GM12874 (cell line): ENCODE measurements around the gene MEF2C.

ENCODE experiments used
- TF ChIP-seq, protein P1 (sequence below): IDR thresholded peaks from 2 replicates; pipeline ENCODE4 v1.5.1; 2011; ENCODE audit warnings: low read depth, mild to moderate bottlenecking, control low read depth, low read length, moderate library complexity; ENCODE audit not compliant: insufficient read depth

The MEF2C gene

DNA sequence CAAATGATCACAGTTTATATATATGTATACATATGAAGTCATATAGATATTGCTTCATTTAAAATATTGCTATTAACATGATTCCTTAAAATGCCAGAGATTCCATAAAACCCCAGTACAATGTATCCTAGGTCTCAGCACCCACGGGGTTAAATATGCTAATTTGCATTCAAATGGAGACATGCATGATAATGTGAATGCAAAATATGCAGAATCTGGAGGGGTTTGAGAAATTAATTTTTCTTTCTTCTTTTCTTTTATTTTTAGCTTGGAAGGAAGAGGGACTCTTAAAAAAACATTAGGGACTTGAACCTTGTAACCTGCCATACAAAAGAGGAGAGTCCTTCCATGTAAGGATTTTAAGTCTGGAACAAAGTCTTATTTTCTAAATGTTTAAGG lies 211.9 kb downstream of the MEF2C start:
- TF ChIP-seq, protein P1, sequence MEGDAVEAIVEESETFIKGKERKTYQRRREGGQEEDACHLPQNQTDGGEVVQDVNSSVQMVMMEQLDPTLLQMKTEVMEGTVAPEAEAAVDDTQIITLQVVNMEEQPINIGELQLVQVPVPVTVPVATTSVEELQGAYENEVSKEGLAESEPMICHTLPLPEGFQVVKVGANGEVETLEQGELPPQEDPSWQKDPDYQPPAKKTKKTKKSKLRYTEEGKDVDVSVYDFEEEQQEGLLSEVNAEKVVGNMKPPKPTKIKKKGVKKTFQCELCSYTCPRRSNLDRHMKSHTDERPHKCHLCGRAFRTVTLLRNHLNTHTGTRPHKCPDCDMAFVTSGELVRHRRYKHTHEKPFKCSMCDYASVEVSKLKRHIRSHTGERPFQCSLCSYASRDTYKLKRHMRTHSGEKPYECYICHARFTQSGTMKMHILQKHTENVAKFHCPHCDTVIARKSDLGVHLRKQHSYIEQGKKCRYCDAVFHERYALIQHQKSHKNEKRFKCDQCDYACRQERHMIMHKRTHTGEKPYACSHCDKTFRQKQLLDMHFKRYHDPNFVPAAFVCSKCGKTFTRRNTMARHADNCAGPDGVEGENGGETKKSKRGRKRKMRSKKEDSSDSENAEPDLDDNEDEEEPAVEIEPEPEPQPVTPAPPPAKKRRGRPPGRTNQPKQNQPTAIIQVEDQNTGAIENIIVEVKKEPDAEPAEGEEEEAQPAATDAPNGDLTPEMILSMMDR = no peak

DNA sequence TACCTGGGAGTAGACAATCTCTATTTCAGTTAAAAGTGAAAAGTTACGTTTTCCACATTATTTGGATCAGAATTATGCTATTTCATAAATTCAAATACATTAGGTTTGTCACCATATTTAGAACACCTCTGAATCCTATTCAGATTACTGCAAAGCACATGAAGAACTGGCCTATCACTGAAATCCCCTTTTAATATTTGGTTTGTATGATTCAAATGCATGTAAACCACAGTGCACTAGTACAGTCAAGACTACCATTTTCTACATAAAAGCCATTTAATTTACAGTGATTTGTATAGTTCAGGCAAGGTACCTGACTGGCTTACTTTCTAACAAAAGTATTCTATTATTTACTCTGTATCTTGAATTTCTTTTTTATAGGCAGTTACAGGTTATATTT lies 212.5 kb downstream of the MEF2C start:
- TF ChIP-seq, protein P1 = no peak

DNA sequence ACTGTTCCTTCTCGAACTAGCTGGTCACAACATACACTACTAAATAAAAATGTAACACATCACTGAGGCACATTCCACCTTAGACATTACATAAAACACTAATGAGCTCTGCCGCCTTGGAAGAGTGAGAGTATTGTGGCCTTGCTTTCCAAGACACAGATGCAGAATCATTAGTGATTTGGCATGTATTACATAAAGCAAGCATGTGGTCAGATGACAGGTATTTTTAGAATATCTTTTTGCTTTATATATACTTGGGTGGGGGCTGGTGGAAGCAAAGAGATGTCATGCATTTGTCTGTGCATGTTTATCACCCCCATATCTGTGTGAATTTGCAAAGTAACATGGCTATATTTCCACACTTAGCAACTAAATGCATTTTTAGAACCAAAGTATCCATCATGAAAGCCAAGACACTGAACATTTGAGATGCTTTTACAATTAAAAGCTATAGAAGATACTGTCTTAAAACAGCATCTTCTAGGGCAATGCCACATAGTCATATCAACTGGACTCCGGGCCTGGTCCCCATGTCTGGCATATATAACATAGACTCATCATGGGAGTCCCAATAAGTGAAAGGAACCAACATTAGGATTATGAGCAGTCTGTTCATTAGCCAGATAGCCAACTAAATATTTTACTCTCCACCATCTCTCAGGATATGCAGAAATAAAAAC lies 213.5 kb downstream of the MEF2C start:
- TF ChIP-seq, protein P1 = no peak

DNA sequence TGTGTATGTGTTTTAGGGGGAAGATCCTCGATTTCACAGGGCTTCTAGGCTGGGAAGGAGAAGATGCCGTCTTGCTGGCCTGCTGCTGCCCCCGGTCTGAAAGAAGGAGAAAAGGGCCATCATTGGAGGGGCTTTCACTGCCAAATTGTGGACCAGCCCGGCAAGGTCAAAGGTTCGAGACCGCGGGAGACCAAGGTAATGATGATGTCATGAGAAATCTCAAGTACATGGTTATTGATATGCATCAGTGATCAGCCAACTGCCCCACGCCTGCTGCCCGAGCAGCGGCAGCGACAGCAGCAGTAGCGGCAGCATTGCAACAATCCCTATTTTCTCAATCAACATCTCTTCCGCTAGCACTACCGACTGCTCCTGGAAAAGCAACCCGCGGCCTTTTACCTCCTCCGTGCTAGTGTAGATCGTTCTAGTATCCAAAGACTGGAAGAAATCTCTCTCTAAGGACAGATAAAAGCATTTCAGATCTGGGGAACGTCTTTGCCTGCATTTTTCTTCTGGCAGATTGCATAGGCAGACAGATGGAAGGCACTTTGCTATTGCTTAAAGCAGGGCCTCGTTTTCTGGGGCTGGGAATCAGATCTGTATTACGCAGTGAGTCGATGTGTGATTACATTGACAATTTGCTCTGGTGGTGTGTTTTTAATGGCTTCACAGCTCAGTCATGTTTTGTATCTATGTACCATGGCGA lies 215.3 kb downstream of the MEF2C start:
- TF ChIP-seq, protein P1 = no peak
